SK-N-SH (cell line): ENCODE results near the gene SREBF2. TPM values are rescaled to one million over a fixed set of nuclear protein-coding genes. Genes with fewer than 3 reads are reported as not detected.

Experiments
- CTCF ChIA-PET: fragments of 300-600, 350-600 bp; formaldehyde crosslinking; extraction: SDS; loops from one replicate; lab custom pipeline; 2021; lab: Yijun Ruan, JAX
- POLR2A ChIA-PET: fragments of 350-600 bp; sonication (Branson Sonifier 250); formaldehyde crosslinking; extraction: SDS; loops from one replicate; lab custom pipeline; 2020; ENCODE audit warnings: antibody characterized with exemption, inconsistent platforms; lab: Yijun Ruan, JAX
- DNase-seq: peaks from one replicate; pipeline ENCODE4 v3.0.0; 2012
- H2AFZ ChIP-seq: fragments of 200-600 bp; sonication (generic); 2 replicates; pipeline ENCODE4 v1.8.1; 2016; ENCODE audit warnings: antibody characterized with exemption, mild to moderate bottlenecking, low read depth
- H3F3A ChIP-seq: fragments of 200-600 bp; sonication (generic); replicated peaks from 2 replicates; pipeline ENCODE3; 2016; ENCODE audit warnings: antibody characterized with exemption, mild to moderate bottlenecking; ENCODE audit not compliant: insufficient read depth
- H3K27ac ChIP-seq, 2 experiments: fragments of 200-500 bp in 1 of 2; fragments of 200-600 bp in 1 of 2; sonication (Bioruptor generic) in 1 of 2; sonication (generic), shearing (Covaris generic) in 1 of 2; 2 replicates each; pipeline versions ENCODE4 v1.5.1 to v1.6.1; 2014 to 2016; ENCODE audit warnings: low read depth in 2 of 2, inconsistent platforms in 1 of 2, low read length in 1 of 2, mild to moderate bottlenecking in 1 of 2, mixed read lengths in 1 of 2
- H3K27me3 ChIP-seq: fragments of 200-600 bp; sonication (generic), shearing (Covaris generic); 2 replicates; pipeline ENCODE4 v1.6.1; 2016; ENCODE audit warnings: mixed run types; ENCODE audit not compliant: insufficient read depth
- H3K36me3 ChIP-seq, 2 experiments: fragments of 200-500 bp in 1 of 2; fragments of 200-600 bp in 1 of 2; sonication (Bioruptor generic) in 1 of 2; sonication (generic) in 1 of 2; replicated peaks in 1 of 2; 2 replicates each; pipeline versions ENCODE3 to v1.5.1; 2014 to 2016; ENCODE audit warnings: low read length in 1 of 2, mild to moderate bottlenecking in 1 of 2; ENCODE audit not compliant: insufficient read depth in 2 of 2, control insufficient read depth in 1 of 2
- H3K4me1 ChIP-seq, 2 experiments: fragments of 200-500 bp in 1 of 2; fragments of 200-600 bp in 1 of 2; sonication (Bioruptor generic) in 1 of 2; sonication (generic), shearing (Covaris generic) in 1 of 2; 2 replicates each; pipeline versions ENCODE4 v1.5.1 to v1.6.1; 2014 to 2016; ENCODE audit warnings: low read depth in 1 of 2, low read length in 1 of 2, mixed run types in 1 of 2; ENCODE audit not compliant: insufficient read depth in 2 of 2, control insufficient read depth in 1 of 2
- H3K4me2 ChIP-seq: fragments of 200-600 bp; sonication (generic), shearing (Covaris generic); 2 replicates; pipeline ENCODE4 v1.6.1; 2017; ENCODE audit warnings: mixed run types
- H3K4me3 ChIP-seq, 2 experiments: fragments of 200-500 bp in 1 of 2; fragments of 200-600 bp in 1 of 2; sonication (Bioruptor generic) in 1 of 2; sonication (generic), shearing (Covaris generic) in 1 of 2; 2 replicates each; pipeline versions ENCODE4 v1.5.1 to v1.8.1; 2014 to 2016; ENCODE audit warnings: low read depth in 2 of 2, inconsistent platforms in 1 of 2, low read length in 1 of 2, mild to moderate bottlenecking in 1 of 2, mixed read lengths in 1 of 2, moderate library complexity in 1 of 2
- H3K79me2 ChIP-seq: fragments of 200-600 bp; sonication (generic); 2 replicates; pipeline ENCODE4 v1.8.1; 2017; ENCODE audit warnings: mild to moderate bottlenecking; ENCODE audit not compliant: insufficient read depth
- H3K9ac ChIP-seq: fragments of 200-600 bp; sonication (generic); 2 replicates; pipeline ENCODE4 v1.6.1; 2017; ENCODE audit warnings: mixed run types
- H3K9me2 ChIP-seq: fragments of 200-600 bp; sonication (generic); 2 replicates; pipeline ENCODE4 v1.6.1; 2017; ENCODE audit warnings: mixed run types
- H3K9me3 ChIP-seq: fragments of 200-600 bp; sonication (generic); 2 replicates; pipeline ENCODE4 v1.6.1; 2017; ENCODE audit warnings: mixed run types, mild to moderate bottlenecking, moderate library complexity
- H4K20me1 ChIP-seq: fragments of 200-600 bp; sonication (generic); 2 replicates; pipeline ENCODE4 v1.6.1; 2017; ENCODE audit warnings: mild to moderate bottlenecking, mixed run types; ENCODE audit not compliant: insufficient read depth
- CTCF ChIP-seq: fragments of 200-600 bp; sonication (generic); IDR thresholded peaks from 2 replicates; pipeline ENCODE4 v1.6.1; 2017; ENCODE audit warnings: antibody characterized with exemption, mild to moderate bottlenecking, moderate library complexity
- ELF1 ChIP-seq: IDR thresholded peaks from 2 replicates; pipeline ENCODE4 v1.4.0; 2012
- FOXJ3 ChIP-seq: sonication (generic); formaldehyde crosslinking; IDR thresholded peaks from 2 replicates; pipeline ENCODE4 v1.5.1; 2020; ENCODE audit warnings: mild to moderate bottlenecking, missing genetic modification reagents
- FOXM1 ChIP-seq: IDR thresholded peaks from 2 replicates; pipeline ENCODE4 v1.4.0; 2012; ENCODE audit warnings: low read depth, mild to moderate bottlenecking
- GABPA ChIP-seq: IDR thresholded peaks from 2 replicates; pipeline ENCODE4 v1.4.0; 2012; ENCODE audit warnings: low read depth, mild to moderate bottlenecking
- GATA2 ChIP-seq: sonication (generic); formaldehyde crosslinking; IDR thresholded peaks from 2 replicates; pipeline ENCODE4 v1.5.0; 2020; ENCODE audit warnings: mild to moderate bottlenecking, missing genetic modification reagents
- IRF3 ChIP-seq: fragments of 150-350 bp; IDR thresholded peaks from 2 replicates; pipeline ENCODE4 v1.6.1; 2016; ENCODE audit warnings: mild to moderate bottlenecking, low read depth, low read length
- JUND ChIP-seq: IDR thresholded peaks from 2 replicates; pipeline ENCODE4 v1.4.0; 2012
- MAX ChIP-seq: IDR thresholded peaks from 2 replicates; pipeline ENCODE4 v1.4.0; 2012; ENCODE audit warnings: low read depth
- MEF2A ChIP-seq: IDR thresholded peaks from 2 replicates; pipeline ENCODE4 v1.4.0; 2012; ENCODE audit warnings: low read depth, borderline replicate concordance
- REST ChIP-seq: IDR thresholded peaks from 2 replicates; pipeline ENCODE4 v1.6.1; 2012; ENCODE audit warnings: mild to moderate bottlenecking, low read depth, low read length, moderate library complexity
- RFX5 ChIP-seq: IDR thresholded peaks from 2 replicates; pipeline ENCODE4 v1.6.1; 2012; ENCODE audit warnings: mild to moderate bottlenecking, improper control_type of control experiment, low read length
- TEAD4 ChIP-seq: IDR thresholded peaks from 2 replicates; pipeline ENCODE4 v1.4.0; 2012; ENCODE audit warnings: mild to moderate bottlenecking, borderline replicate concordance; ENCODE audit not compliant: insufficient read depth
- USF1 ChIP-seq: IDR thresholded peaks from 2 replicates; pipeline ENCODE4 v1.4.0; 2012; ENCODE audit warnings: low read depth, borderline replicate concordance
- USF2 ChIP-seq: fragments of 150-350 bp; IDR thresholded peaks from 2 replicates; pipeline ENCODE4 v1.6.1; 2017; ENCODE audit warnings: antibody characterized with exemption, low read length, low read depth, borderline replicate concordance
- YY1 ChIP-seq: IDR thresholded peaks from 2 replicates; pipeline ENCODE4 v1.4.0; 2012; ENCODE audit warnings: low read depth, mild to moderate bottlenecking
- ZBTB33 ChIP-seq: IDR thresholded peaks from 2 replicates; pipeline ENCODE4 v1.4.0; 2012; ENCODE audit warnings: low read depth, borderline replicate concordance
- WGBS: methylation state at CpG from one replicate; pipeline ENCODE4 v1.1.6; 2017; ENCODE audit warnings: low lambda C conversion rate; 5-methylcytosine and 5-hydroxymethylcytosine counted together
- polyA plus RNA-seq, 3 experiments: library from polyadenylated mRNA; depleted of rRNA; stranded (reverse); fragments of >200 nt; gene quantifications; 2 replicates each; pipeline ENCODE4 v1.2.3, GENCODE V29; 2012

SREBF2 gene
- polyA plus RNA-seq, 1 of the 3 experiments (the other 2 are of a cell fraction) = 7.5 TPM

- WGBS = 97% methylated on average over 5 of the region's 16 CpGs
- H4K20me1 ChIP-seq = no peaks in the 10 kb centered on the region
These were observed 47.7 kb downstream of the SREBF2 start for GRCh38 chr22:41880653-41881052.

More at GRCh38 chr22:41880653-41881052, 47.7 kb downstream of the SREBF2 start:
- Histone ChIP-seq H3K4me3 (no peak overlapping the region), H3K79me2 (no peaks in the 10 kb centered on the region), H3F3A (no peaks in the 10 kb centered on the region), H3K4me1 (peaks cover 0 to 2% of the 10 kb centered on the region in 2 experiments; a peak in 1 of 4 replicates), H3K27ac (no peak overlapping the region), H3K4me2 (no peak overlapping the region), H3K9me2 (no peaks in the 10 kb centered on the region), H3K9ac (no peak overlapping the region), H3K9me3 (no peaks in the 10 kb centered on the region), H2AFZ (no peak overlapping the region), H3K36me3 (peaks cover 0 to 3% of the 10 kb centered on the region in 2 experiments), H3K27me3 (no peaks in the 10 kb centered on the region)
- TF ChIP-seq FOXJ3 (CRISPR knock-in tag) = no peak
- TF ChIP-seq USF2 = no peak
- no peak for TF ChIP-seq ZBTB33
- no peak for TF ChIP-seq JUND
- TF ChIP-seq USF1 = no peak
- TF ChIP-seq ELF1 = no peak
- no peak for TF ChIP-seq IRF3
- TF ChIP-seq TEAD4 = no peak
- TF ChIP-seq MAX = no peak
- TF ChIP-seq GATA2 (CRISPR knock-in tag) = no peak
- no peak for TF ChIP-seq GABPA
- no peak for TF ChIP-seq FOXM1
- no peak for TF ChIP-seq YY1
- TF ChIP-seq REST = no peak
- TF ChIP-seq CTCF = no peak
- TF ChIP-seq MEF2A = no peak
- TF ChIP-seq RFX5 = no peak
- ChIA-PET POLR2A (no interaction called here), CTCF (interaction anchor here (0.9 kb wide), 1 partner anchor 184 kb away, joined by 4 read pairs; no protein-coding TSS in a partner anchor)
- DNase-seq = no peak
